ENCODE measurements around the gene STEAP1B. TPM values are rescaled to one million over a fixed set of nuclear protein-coding genes. Genes with fewer than 3 reads are reported as not detected.
"Not testable (repeated sequence)": the region's sequence is repeated elsewhere in the genome, so short reads cannot be mapped to it uniquely, and the experiment has no call there.

Gene STEAP1B
- total and polyA plus RNA-seq, 2 experiments from 2014 or later, result 27.7 to 31.6 TPM

DNA sequence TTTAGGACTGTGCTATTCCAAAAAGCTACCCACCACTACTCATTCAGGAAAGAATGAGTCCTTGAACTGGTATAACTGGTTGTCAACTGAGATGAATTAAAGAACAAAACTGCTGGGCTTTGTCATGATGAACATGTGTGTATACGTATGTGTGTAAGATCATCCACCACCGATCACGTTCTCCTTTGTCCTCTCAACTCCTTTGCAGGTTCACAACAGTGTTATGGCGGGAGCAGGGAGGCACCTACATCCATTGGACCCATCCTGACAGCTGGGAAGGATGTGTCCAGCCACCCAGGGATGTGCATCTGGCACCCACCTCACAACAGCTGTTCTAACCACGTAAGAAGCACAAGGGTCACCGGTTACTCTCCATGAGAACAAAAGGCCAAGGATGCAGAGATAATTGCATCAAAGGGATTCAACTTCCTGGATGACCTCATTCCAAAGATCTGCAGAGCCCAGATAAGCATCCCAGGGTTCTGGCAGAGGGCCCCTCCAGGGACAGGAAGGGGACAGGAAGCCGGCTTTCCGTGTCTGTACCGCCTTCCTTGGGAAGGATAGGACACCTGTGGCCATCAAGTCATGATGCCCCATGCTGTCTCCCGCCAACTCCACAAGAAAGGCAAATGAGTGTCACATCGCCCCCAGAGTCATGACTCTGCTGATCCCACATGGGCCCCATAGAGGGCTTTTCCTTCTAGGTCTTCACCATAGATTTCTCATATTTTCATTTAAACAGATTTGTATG is 66.1 kb downstream of the STEAP1B start:
- H3K4me1 ChIP-seq (ENCODE audit: insufficient read depth), result peaks cover 30% of the 10 kb centered on the region
- WGBS, 2 experiments (ENCODE audit: low coverage in 1 of 2, low lambda C conversion rate in 2 of 2, missing lambda C conversion rate in 2 of 2), result 85 to 86% methylated on average over 10 to 11 of the region's 11 CpGs
- peaks cover 25% of the 10 kb centered on the region for H3F3A ChIP-seq (ENCODE audit: insufficient read depth)
- peak overlapping the region; percentile 15; the same call in 1 of the 2 replicates for H3K9ac ChIP-seq
- no peaks in the 10 kb centered on the region for H3K9me2 ChIP-seq (ENCODE audit: insufficient read depth)
- TF ChIP-seq EZH2 (IDR thresholded peaks at IDR 0.05; ENCODE audit: insufficient read depth, poor library complexity, severe bottlenecking) (no peak), EZH2phosphoT487 (IDR thresholded peaks at IDR 0.05; ENCODE audit: insufficient read depth, low read depth) (no peak)
- peak overlapping the region; percentile 10 for H3K4me2 ChIP-seq (ENCODE audit: unreplicated experiment)
- H4K20me1 ChIP-seq (ENCODE audit: insufficient read depth), result no peaks in the 10 kb centered on the region
- H2AFZ ChIP-seq, result no peak overlapping the region
- H3K36me3 ChIP-seq (ENCODE audit: low read depth), result no peaks in the 10 kb centered on the region
- no peaks in the 10 kb centered on the region for H3K9me3 ChIP-seq (ENCODE audit: low read depth)
- H3K27ac ChIP-seq, result peak overlapping the region; percentile 6
- no peaks in the 10 kb centered on the region for H3K79me2 ChIP-seq (ENCODE audit: insufficient read depth)
- DNase-seq, result peak; percentile 17
- in situ Hi-C loops (cut with MboI), result no loop called here
- no peak overlapping the region for H3K4me3 ChIP-seq
- H3K27me3 ChIP-seq (replicated peaks; ENCODE audit: insufficient read depth), result no peaks in the 10 kb centered on the region

- H3K4me3 ChIP-seq; H2AFZ ChIP-seq; H3K9me3 ChIP-seq (ENCODE audit: low read depth); H3K36me3 ChIP-seq (ENCODE audit: low read depth); in situ Hi-C loops (cut with MboI); H3K27me3 ChIP-seq (replicated peaks; ENCODE audit: insufficient read depth); H3K79me2 ChIP-seq (ENCODE audit: insufficient read depth); H4K20me1 ChIP-seq (ENCODE audit: insufficient read depth); H3K9me2 ChIP-seq (ENCODE audit: insufficient read depth); DNase-seq: not testable (repeated sequence)
- peak overlapping the region; percentile 6 for H3K27ac ChIP-seq
- WGBS, 2 experiments (ENCODE audit: low coverage in 1 of 2, low lambda C conversion rate in 2 of 2, missing lambda C conversion rate in 2 of 2), result 95 to 100% methylated on average over 2 of the region's 2 CpGs
- H3F3A ChIP-seq (ENCODE audit: insufficient read depth), result peaks cover 25% of the 10 kb centered on the region
- H3K9ac ChIP-seq, result peak overlapping the region; percentile 15; the same call in 1 of the 2 replicates
- H3K4me1 ChIP-seq (ENCODE audit: insufficient read depth), result peaks cover 30% of the 10 kb centered on the region
- peak overlapping the region; percentile 10 for H3K4me2 ChIP-seq (ENCODE audit: unreplicated experiment)
Measured at GRCh38 chr7:22433165-22433700, 66.8 kb downstream of the STEAP1B start.

DNA sequence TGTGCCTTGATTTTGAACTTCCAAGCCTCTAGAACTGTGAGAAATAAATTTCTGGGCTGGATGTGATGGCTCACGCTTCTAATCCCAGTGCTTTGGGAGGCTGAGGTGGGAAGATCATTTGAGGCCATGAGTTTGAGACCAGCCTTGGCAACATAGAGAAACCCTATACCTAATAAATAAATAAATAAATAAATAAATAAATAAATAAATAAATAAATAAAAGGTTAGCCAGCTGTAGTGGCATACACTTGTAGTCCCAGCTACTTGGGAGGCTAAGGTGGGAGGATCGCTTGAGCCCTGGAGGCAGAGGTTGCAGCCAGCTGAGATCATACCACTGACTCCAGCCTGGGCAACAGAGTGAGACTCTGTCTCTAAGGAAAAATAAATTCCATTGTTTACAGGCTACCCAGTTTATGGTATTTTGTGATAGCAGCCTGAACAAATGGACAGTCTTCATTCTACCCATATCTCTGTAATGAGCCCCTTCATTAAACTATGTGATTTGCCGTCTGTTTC is 67.7 kb downstream of the STEAP1B start:
- Histone ChIP-seq H3K27me3 (replicated peaks; ENCODE audit: insufficient read depth) (no peaks in the 10 kb centered on the region), H3K9me2 (ENCODE audit: insufficient read depth) (no peaks in the 10 kb centered on the region), H3K4me1 (ENCODE audit: insufficient read depth) (peaks cover 30% of the 10 kb centered on the region), H3K4me3 (no peak overlapping the region), H3K36me3 (ENCODE audit: low read depth) (no peaks in the 10 kb centered on the region), H3K4me2 (ENCODE audit: unreplicated experiment) (no peak overlapping the region), H3K79me2 (ENCODE audit: insufficient read depth) (no peaks in the 10 kb centered on the region), H3K27ac (no peak overlapping the region), H3K9ac (no peak overlapping the region), H3K9me3 (ENCODE audit: low read depth) (no peaks in the 10 kb centered on the region), H4K20me1 (ENCODE audit: insufficient read depth) (no peaks in the 10 kb centered on the region), H2AFZ (no peak overlapping the region), H3F3A (ENCODE audit: insufficient read depth) (peaks cover 25% of the 10 kb centered on the region)
- no peak for DNase-seq
- TF ChIP-seq EZH2phosphoT487 (IDR thresholded peaks at IDR 0.05; ENCODE audit: insufficient read depth, low read depth) (no peak), EZH2 (IDR thresholded peaks at IDR 0.05; ENCODE audit: insufficient read depth, poor library complexity, severe bottlenecking) (no peak)
- in situ Hi-C loops (cut with MboI), result no loop called here
- 91 to 93% methylated on average over 3 of the region's 3 CpGs for WGBS, 2 experiments (ENCODE audit: low coverage in 1 of 2, low lambda C conversion rate in 2 of 2, missing lambda C conversion rate in 2 of 2)

DNA sequence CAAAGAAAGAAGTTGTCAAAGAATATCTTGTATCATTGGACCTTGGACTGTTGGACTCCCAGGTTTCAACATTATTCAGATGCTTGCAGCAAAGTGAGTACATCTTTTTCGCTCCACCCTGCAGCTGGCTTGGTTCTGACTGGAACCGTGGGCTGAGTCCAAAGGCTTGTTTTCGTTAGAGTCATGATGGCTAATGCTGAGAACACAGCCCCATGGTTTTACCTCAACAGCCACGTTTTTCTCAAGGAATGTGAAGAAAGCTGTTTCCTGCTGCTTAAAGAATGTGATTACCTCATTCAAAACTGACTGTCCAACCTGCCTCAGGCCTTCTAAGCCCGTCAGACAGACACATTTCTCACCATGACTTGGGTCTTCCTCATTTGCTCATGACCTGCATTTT is 69.5 kb downstream of the STEAP1B start:
- WGBS, 2 experiments (ENCODE audit: low coverage in 1 of 2, low lambda C conversion rate in 2 of 2, missing lambda C conversion rate in 2 of 2), result 8 to 15% methylated on average over 5 of the region's 5 CpGs
- H2AFZ ChIP-seq, result 0 out of 2 replicates have a peak overlapping the region, but pooled peaks have one; percentile 27
- TF ChIP-seq EZH2 (IDR thresholded peaks at IDR 0.05; ENCODE audit: insufficient read depth, poor library complexity, severe bottlenecking) (no peak), EZH2phosphoT487 (IDR thresholded peaks at IDR 0.05; ENCODE audit: insufficient read depth, low read depth) (no peak)

More for the DNA sequence above, 69.5 kb downstream of the STEAP1B start:
- Histone ChIP-seq H3K27me3 (replicated peaks; ENCODE audit: insufficient read depth) (no peaks in the 10 kb centered on the region), H3K4me3 (no peak overlapping the region), H3K36me3 (ENCODE audit: low read depth) (no peaks in the 10 kb centered on the region), H3K9me3 (ENCODE audit: low read depth) (no peaks in the 10 kb centered on the region), H3F3A (ENCODE audit: insufficient read depth) (peaks cover 25% of the 10 kb centered on the region), H3K4me2 (ENCODE audit: unreplicated experiment) (peak overlapping the region; percentile 50), H4K20me1 (ENCODE audit: insufficient read depth) (no peaks in the 10 kb centered on the region), H3K27ac (peak overlapping the region; percentile 88), H3K79me2 (ENCODE audit: insufficient read depth) (no peaks in the 10 kb centered on the region), H3K9me2 (ENCODE audit: insufficient read depth) (no peaks in the 10 kb centered on the region), H3K9ac (peak overlapping the region; percentile 48; the same call in 1 of the 2 replicates), H3K4me1 (ENCODE audit: insufficient read depth) (peaks cover 30% of the 10 kb centered on the region)
- in situ Hi-C loops (cut with MboI), result no loop called here
- DNase-seq, result peak; percentile 95

All from GM23248 (cell line).